M059J (cell line): ENCODE measurements around the gene PALLD. TPM values are rescaled to one million over a fixed set of nuclear protein-coding genes. Genes with fewer than 3 reads are reported as not detected.

Experiments used
- DNase-seq: peaks from one replicate; pipeline ENCODE4 v3.0.0-alpha.2; 2012; ENCODE audit warnings: low read depth
- total RNA-seq: library from RNA; depleted of rRNA; stranded (reverse); fragments of >200 nt; shearing (Covaris generic); gene quantifications from 2 replicates; pipeline ENCODE4 v1.2.3, GENCODE V29; 2014

PALLD gene
- total RNA-seq, 1 experiment from 2014 or later, result 46.0 TPM

GRCh38 chr4:168557658-168558057, 60.8 kb downstream of the PALLD start:
- DNase-seq, result no peak

- DNase-seq, result peak; percentile 69
These were observed 61.7 kb downstream of the PALLD start for GRCh38 chr4:168558599-168558998.

DNA sequence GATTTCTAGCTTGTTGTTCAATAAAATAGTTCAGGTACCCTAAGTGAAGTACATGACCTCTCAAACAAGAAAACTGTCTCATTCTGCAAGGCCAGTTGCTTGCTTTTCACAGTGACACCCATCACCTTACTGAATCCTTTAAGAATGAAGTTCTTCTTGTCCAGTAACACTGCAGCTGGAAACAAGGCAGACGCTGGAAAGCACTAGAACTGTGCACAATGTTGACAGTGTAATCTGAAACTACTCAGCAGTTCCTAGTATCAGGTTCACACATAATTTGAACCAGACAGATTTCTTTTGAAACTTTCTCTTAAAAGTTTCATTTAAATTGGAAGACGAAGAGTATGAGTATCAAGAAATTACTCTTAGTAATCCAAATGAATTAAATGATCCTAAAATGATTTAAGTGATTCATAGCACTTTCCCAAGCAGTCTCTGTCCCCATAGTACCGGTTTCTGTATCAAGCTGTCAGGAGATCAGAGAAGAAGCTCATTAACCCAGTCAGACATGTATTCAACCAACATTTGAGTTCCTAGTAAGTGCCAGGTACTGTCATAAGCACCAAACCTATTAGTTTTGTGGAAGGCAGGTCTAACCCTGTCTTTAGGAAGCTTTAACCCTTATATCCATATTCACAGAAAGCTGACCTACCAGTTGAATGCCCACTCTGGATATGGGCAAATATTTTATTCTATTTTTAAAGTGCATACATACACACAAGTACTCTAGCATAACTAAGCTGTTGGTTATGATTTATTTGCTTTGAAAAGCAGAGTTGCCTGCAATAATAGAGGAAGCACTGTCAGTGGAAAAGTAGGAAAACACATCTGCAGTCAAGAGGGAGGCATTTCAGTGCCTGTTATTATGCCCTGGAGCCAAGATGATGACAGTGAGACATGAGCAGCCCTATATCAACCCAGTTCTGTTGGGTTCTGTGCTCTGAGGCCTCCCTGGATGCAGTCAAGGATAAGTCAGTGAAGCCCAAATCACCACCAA, 63.6 kb downstream of the PALLD start:
- DNase-seq, result no peak

DNA sequence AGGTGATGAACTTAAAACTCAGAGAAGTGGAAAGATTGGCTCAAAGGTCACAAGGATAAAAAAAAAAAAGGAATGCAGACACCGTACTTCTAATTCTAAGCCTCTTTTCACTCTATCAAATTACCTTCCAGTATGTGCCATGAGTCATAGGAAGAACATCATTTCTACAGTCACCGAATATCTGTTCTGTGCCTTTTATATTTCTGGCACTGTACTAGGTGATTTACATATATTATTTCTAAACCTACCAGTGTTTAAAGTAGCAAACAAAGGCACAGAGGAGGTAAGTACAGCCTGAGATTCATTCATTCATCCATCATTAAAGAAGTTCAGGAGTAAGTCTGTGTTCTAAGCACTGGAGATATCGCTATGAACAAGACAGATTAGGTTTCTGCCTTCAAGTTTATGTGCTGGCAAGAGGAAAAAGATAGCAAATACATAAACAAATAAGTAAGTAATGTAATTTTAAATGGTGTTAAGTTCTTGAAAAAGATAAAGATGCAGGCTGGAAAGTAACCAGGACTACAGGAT, 65.3 kb downstream of the PALLD start:
- peak; percentile 64 for DNase-seq

DNA sequence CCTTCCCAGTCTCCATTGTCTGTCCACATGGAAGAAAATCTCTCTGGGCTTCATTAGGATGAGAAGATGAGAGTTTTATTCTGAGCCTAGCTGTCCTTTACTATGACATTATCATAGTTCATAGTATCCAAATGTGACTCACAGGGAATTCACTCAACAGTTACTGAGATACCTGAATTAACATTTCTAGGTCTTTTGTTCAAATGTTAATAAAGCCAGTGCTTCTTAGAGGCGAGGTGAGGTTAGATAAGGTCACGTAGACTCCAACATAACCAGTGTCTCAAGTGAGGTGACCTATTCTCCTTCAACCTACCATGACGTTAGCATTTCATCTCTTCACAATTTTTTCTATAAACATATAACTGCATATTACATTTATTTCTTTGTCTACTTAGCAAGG, 67.2 kb downstream of the PALLD start:
- DNase-seq, result no peak

DNA sequence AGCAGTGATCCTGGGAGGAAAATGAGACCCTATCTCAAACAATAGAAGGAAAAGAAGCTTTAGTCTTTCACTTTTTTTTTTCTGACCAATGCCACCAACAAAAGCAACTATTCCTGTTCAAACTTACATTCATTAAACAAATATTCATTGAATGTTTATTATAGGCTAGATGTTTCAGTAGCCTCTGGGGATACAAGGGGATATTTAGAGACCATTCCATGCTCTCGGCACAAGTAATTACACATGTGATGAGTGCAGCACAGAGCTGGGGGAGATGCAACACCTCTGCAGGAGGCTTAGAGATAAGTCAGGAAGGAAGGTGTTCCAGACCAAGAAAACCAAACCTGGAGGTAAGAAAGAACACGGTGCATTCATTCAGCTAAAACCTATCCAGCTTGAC, 68.3 kb downstream of the PALLD start:
- no peak for DNase-seq

- DNase-seq, result no peak
These were observed 69.9 kb downstream of the PALLD start for GRCh38 chr4:168566726-168567125.

DNA sequence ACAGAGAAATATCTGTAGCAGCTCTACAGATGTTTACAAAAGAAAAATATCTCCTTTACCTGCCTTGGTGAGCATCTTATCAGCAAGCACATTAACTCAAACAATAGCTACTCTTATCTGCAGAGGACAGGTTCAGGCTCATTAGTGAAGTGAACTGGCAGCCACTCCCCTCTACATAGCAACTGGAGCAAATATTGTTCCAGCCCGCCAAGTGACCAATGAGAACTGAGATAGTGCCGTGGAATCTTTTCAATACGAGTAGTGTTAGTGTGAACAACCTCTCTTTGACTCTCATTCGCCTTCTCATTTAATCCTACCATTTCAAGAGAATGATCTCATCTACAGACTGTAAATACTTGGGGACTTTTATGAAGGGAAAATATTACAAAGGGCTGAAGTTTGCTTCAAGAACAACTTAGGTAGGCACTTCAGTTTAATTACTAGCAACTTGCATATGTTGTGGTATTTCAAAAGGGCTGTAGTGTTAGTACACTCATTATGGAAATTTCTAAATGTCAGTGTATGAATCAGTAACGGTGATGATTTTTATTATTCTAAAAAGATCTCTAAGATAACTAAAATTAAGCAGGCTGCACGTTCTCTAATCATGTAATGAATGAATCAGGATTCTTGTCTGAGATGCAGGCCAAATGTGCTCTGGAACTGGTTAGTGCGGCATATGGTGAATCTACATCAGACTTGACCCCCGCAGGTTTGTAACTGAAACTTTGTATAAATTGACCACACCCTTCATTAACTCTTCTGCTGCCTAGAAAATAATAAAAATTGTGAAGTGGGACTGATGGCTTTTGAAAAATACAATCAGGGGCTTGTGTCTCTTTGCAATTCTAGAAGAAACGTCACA, 72.4 kb downstream of the PALLD start:
- peak; percentile 75 for DNase-seq

DNA sequence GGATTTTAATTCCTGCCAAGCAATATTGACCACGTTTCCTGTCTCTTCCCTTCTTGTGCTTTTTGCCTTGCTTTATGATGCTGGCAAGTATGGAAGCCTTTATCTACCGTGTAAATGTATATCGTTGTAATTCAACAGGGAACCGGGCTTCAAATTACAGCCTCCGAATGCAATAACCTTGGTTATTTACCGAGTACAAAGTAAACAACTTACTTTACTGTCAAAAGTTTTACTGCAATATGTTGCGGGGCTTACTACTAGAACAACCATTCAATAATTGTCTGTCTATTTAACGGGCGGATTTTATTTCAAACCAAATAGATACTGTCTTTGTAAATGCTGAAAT, 73.1 kb downstream of the PALLD start:
- no peak for DNase-seq

DNA sequence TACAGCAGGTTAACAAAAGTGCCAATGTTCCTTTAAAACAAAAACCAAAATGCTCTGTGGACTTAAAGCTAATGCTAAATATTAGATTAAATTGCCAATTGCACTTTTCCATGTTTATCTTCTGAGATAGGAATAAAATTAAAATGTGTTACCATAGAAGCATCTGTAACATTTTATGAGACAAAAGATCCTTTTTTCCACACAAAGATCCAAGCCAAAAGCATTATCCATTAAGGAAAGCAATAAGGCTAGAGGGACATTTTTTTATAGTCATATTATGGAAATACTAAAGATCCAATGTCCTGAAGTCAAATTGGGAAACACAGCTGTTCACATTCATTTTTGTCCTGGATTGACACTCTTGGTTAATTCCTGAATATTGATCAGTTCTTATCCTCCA, 73.6 kb downstream of the PALLD start:
- DNase-seq, result no peak

- DNase-seq, result no peak
These were observed 75.2 kb downstream of the PALLD start for GRCh38 chr4:168572002-168572401.

DNA sequence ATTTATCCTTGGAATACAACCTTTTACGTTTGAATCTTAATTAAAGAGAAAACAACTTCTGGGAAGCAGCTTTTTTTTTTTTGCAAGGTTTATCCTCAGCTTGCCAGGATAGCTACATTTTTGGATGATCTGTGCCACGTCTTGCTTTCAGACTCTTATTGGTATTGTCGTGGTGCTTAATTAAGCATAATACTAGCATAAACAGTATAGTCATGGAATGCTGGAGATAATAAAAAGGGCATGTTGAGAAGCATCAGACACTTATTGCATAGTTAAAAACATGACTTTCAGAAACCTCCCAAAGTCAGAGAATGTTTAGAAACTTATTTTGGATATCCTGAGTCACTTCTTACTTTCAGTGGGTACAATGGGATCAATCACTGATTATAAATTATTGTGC, 77.0 kb downstream of the PALLD start:
- DNase-seq, result no peak

DNA sequence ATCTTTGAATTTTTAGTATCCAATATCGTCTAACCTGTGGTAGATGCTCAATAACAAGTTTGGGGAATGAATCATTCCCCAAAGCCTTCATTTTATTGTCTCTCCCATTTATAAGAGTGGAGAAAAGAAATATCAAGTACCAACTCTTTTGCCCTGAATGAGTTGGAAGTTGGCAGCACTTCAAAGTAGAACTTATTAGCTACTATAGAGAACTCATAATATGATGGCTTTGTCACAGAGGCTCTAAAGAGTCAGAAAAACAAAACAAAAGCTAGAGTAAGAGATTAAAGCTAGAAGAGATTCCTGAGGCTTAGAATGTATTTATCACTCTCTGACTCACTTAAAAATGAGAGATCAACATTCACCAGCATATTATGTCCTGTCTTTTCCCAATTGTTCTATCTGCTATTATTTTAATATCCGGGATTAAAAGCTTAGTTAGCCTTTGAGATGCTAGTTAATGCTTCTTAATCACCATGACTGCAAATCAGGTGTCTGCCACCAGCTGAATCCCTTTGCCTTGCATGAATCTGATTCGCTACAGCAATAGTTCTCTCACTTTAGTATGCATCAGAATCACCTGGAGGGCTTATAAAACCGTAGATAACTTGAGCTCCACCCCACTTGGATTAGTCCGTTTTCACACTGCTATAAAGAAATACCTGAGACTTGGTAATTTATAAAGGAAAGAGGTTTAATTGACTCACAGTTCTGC, 77.9 kb downstream of the PALLD start:
- DNase-seq, result peak; percentile 92

- DNase-seq, result no peak
These were observed 78.6 kb downstream of the PALLD start for GRCh38 chr4:168575473-168575872.

DNA sequence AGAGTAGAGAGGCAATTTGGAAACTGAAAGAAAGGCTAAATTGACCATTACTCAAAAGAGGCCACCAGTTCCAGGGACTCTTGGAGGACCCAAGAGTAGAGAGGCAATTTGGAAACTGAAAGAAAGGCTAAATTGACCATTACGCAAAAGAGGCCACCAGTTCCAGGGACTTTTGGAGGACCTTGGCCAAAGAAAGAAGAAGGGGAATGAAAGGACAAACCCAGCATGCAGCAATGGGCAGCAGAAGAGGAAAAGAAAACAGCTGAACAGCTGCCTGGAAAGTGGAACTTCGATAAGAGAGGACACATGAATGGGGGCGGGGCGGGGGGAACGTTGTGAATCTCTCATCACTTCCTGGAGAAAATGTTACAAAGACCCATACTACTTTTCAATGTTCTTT, 80.8 kb downstream of the PALLD start:
- DNase-seq, result no peak

DNA sequence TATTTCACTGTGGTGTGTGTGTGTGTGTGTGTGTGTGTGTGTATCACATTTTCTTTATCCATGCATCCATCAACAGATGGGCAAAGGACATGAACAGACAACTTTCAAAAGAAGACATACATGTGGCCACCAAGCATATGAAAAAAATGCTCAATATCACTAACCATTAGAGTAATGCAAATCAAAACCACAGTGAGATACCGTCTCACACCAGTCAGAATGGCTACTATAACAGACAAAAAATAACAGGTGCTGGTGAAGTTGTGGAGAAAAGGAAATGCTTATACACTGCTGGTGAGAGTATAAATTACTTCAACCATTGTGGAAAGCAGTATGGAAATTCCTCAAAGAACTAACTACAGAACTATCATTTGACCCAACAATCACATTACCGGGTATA, 83.4 kb downstream of the PALLD start:
- no peak for DNase-seq

DNA sequence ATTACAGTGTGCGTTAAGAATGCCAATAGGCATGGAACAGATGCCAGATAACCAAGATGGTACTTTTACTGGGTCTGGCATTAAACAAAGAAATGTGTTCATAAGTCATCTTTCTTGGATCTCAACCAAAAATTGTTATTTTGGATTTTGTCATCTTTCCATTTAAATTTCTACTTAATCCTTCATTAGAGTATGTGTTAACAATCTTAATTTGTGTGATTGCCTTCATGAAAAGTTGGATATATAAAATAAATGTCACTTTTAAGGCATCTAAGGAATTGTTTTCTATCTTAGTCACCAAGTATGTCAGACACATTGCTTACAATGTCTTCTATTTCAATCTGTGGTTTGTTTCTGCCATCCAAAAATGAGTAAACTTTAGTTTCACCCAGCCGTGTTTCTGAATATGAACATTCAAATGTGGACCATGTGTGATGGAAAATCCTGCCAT, 87.5 kb downstream of the PALLD start:
- DNase-seq, result peak; percentile 69

GRCh38 chr4:168585168-168586091, 88.6 kb downstream of the PALLD start:
- peak; percentile 76 for DNase-seq

DNA sequence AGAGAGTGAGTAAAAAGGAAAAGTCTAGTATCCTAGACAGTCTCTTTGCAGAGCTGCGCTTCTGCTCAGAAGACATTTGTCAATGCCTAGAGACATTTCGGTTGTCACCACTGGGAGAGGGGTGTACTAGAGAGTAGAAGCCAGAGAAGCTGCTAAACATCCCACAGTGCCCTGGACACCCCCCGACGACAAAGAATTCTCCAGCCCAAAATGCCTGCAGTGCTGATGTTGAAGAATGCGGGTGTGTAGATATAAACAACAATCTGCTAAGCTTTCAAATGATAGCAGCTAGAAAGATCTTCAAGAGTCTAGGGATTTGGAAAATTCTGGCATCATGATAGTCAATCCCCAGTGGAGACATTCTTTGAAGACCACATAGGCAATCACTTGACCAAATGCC, 90.1 kb downstream of the PALLD start:
- DNase-seq, result no peak

DNA sequence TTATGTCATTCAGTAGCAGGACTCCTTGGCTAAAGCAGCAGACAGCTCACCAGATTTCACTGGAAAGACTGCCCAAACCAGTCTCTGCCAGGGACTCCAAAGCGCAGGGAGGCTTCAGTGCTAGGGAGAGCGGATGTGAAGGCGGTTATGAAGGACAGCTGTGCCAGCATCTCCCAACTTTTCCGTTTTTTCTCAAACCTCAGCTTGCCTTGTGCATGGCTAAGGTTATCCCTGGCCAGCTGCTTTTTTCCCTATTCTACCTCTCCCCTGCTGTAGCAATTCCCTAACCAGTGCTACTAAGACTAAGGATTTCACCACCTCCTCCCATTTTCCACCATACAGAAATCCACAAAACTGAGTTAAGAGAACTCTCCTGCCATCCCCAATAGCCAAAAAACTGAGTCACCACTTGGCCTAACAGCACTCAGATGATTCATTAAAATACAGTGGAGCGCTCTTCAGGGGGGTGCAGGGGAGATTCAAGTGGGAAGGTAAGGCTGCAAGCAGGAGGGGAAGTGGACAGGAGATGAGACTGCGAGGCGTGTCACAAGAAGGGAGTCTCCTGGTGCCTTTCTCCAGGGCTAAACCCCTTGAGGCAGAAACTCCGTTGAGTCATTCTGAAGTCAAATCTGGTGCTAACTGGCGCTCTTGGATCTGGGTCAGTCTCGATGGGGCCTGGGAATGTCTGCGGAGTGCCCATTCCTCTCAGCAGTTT, 90.7 kb downstream of the PALLD start:
- peak; percentile 96 for DNase-seq
